ENCODE results near the gene SARS2. TPM values are rescaled to one million over a fixed set of nuclear protein-coding genes. Genes with fewer than 3 reads are reported as not detected.
A peak's percentile ranks its signal among the peaks of the same experiment; 100 is the strongest.

SARS2 gene
- total RNA-seq, 4 donors from 2014 or later: 11.7 to 23.3 (median 20.0) TPM

- intact Hi-C loops (cut with DNase I; ENCODE audit: low total_unique reads): no loop called here
- WGBS, 2 donors: 0 to 1% methylated on average over 38 to 40 of the region's 40 CpGs
- no peak for TF ChIP-seq POLR2A (IDR thresholded peaks at IDR 0.05)
- no peak for TF ChIP-seq CTCF (IDR thresholded peaks at IDR 0.05)
- H3K4me3 ChIP-seq (ENCODE audit: low read depth, poor library complexity, severe bottlenecking): peak within 1 kb of the TSS; percentile 66
- peak; percentile 99 to 100 for DNase-seq (ENCODE audit: low spot score in 2 of 2)
These were observed 385 bp upstream of the SARS2 start, which contains the start of gene MRPS12 for GRCh38 chr19:38930776-38931520. MRPS12 (plus strand) TSS chr19:38930944; CDS start chr19:38931295, 351 bp downstream.

DNA sequence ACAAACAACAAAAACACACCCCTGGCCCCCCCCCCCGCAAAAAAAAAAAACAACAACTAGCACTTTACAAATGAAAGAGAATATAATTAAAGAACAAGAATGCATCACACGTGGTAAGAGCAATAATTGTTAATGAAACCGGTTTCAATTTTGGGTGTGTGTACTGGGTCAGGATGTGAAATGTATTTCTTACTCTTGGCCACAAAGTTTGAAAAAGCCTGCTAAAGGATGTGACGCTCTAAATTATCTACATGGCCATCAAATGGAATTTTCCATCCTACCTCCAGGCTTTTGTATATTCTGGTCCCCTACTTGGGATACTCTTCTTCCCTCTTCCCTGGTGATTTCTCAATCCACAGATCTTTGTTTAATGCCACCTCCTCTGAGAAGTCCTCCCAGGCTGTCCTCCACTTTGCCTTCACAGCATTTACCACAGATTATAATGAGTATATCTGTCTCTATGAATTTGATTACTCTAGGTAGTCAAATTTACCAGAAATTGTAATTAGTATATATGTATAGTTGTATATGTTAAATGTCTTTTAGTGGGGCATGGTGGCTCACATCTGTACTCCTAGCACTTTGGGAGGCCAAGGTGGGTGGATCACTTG, 2.1 kb downstream of the SARS2 start:
- no peak overlapping the region for H3K4me3 ChIP-seq (ENCODE audit: low read depth, poor library complexity, severe bottlenecking)
- no peak for DNase-seq (ENCODE audit: low spot score in 2 of 2)
- TF ChIP-seq POLR2A (IDR thresholded peaks at IDR 0.05): no peak
- no peak for TF ChIP-seq CTCF (IDR thresholded peaks at IDR 0.05)
- WGBS, 2 donors: 70 to 77% methylated on average over 4 of the region's 4 CpGs
- intact Hi-C loops (cut with DNase I; ENCODE audit: low total_unique reads): loop anchor here (10.0 kb wide), 1 partner anchor 204 kb away; no protein-coding TSS in a partner anchor

- 96 to 97% methylated on average over 7 of the region's 7 CpGs for whole genome bisulfite sequencing, 2 donors
- intact Hi-C loops (cut with DNase I; ENCODE audit: low total_unique reads): loop anchor here (10.0 kb wide), 1 partner anchor 200 kb away; no protein-coding TSS in a partner anchor
- no peak for DNase-seq (ENCODE audit: low spot score in 2 of 2)
- no peak for TF ChIP-seq CTCF (IDR thresholded peaks at IDR 0.05)
- TF ChIP-seq POLR2A (IDR thresholded peaks at IDR 0.05): no peak
- H3K4me3 ChIP-seq (ENCODE audit: low read depth, poor library complexity, severe bottlenecking): no peak overlapping the region
These were observed 6.2 kb downstream of the SARS2 start for GRCh38 chr19:38924388-38924787.

- H3K4me3 ChIP-seq (ENCODE audit: low read depth, poor library complexity, severe bottlenecking): no peak overlapping the region
- WGBS, 2 donors: 93% methylated on average over 5 of the region's 5 CpGs
- intact Hi-C loops (cut with DNase I; ENCODE audit: low total_unique reads): loop anchor here (10.0 kb wide), 1 partner anchor 198 kb away; no protein-coding TSS in a partner anchor
- TF ChIP-seq POLR2A (IDR thresholded peaks at IDR 0.05) (no peak), CTCF (IDR thresholded peaks at IDR 0.05) (no peak)
- DNase-seq (ENCODE audit: low spot score in 2 of 2): no peak
These were observed 8.1 kb downstream of the SARS2 start for GRCh38 chr19:38922482-38922881.

DNA sequence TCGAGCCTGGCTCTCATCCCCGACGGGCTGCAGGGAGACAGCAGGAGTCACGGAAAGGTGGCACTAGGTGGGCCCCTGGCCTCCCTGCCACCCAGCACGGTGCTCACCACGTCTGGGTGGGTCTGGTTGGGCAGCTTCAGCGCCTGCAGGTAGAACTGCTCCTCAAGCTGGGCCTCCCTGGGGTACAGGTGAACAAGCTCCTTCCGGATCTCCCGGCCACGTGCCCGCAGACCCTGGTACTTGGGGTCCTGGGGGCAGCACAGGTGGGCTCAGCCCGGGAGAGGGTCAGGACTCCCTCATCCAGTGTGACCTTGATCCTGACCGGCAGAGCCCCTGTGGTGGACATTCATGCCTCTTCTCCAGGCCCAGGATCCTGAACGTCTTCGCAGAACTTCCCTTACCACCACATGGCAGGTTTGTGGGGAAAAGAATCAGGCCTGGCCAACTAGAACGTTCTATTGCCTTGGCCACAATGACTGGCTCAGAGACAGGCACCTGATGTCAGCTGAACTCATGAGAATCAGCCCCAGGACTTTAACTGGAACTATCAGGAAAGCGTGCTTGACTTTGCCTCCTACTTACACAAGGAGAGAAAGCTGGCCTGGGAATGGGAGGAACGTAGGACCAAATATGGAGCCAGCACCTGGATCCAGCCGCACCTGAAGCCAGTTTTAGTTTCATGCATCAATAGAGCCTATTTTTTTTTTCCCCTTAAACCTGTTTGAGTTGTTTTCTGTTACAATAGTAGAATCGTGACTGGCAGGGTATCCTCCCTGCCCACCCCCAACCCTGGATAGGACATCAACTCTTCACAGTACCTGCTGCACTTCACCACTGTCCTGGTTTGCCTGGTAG, 8.9 kb downstream of the SARS2 start:
- DNase-seq (ENCODE audit: low spot score in 2 of 2): no peak
- no peak overlapping the region for H3K4me3 ChIP-seq (ENCODE audit: low read depth, poor library complexity, severe bottlenecking)
- TF ChIP-seq POLR2A (IDR thresholded peaks at IDR 0.05) (no peak), CTCF (IDR thresholded peaks at IDR 0.05) (no peak)
- WGBS, 2 donors: 76 to 83% methylated on average over 9 to 18 of the region's 20 CpGs
- intact Hi-C loops (cut with DNase I; ENCODE audit: low total_unique reads): loop anchor here (10.0 kb wide), 1 partner anchor 197 kb away; no protein-coding TSS in a partner anchor
